ENCODE data around the gene GMDS.
"Not testable (repeated sequence)": the region's sequence is repeated elsewhere in the genome, so short reads cannot be mapped to it uniquely, and the experiment has no call there.

The GMDS gene

GRCh38 chr6:1851681-1852456, 393.5 kb downstream of the GMDS start:
- DNase-seq, result peak in 1 of 14 donors; percentile 90

DNA sequence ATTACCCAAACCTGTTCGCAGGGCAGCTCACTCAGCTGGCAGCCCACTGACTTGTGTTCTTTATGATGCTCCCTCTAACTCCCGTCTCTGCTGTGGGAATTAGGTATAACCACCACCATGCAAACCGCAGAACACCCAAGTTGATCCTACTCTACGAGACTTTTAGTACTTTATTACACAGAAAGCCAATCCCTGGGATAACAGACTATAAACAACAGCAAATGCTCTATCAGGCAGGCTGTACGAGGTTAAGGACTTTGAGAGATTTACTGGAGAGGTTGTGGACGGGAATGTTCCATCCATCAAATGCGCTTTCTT, 394.6 kb downstream of the GMDS start:
- no peak for DNase-seq

GRCh38 chr6:1850121-1850839, 395.1 kb downstream of the GMDS start:
- DNase-seq, result peak in 1 of 14 donors; percentile 47

DNA sequence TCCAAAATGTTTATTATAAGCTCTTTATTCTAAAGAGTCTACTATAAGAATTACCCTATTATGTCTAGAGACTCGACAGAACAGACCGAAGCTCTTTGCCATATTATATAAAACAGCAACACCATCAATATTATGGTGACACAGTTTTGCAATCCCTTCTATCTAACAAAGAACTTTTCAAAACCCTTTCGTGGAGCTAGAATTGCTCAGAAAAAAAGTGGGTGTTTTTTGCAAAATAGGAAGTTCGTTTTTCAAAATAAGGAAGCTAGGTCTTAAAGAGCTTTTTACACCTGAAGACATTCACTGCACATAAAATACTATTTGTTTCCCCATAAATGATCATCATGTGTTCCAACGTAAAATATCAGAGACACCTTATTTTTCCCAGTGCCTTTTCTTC, 395.7 kb downstream of the GMDS start:
- DNase-seq, result no peak

DNA sequence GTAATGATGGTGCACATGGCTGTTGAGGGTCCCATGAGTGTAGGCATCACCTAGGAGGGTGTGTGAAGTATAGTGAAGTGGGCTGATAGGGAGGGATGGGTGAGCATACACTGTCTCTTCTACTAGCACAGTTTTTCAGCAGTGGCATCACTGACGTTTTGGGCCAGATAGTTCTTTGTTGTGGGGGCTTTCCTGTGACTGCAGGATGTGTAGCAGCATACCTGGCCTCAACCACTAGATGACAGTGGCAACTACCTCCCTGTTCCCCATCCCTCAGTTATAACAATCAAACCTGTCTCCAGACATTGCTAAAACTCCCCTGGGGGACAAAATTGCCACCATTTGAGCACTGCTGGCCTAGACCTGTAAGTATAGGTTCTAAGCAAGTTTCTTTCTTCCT, 396.7 kb downstream of the GMDS start:
- no peak for DNase-seq

- no peak for DNase-seq
Measured at GRCh38 chr6:1846611-1847010, 398.8 kb downstream of the GMDS start.

DNA sequence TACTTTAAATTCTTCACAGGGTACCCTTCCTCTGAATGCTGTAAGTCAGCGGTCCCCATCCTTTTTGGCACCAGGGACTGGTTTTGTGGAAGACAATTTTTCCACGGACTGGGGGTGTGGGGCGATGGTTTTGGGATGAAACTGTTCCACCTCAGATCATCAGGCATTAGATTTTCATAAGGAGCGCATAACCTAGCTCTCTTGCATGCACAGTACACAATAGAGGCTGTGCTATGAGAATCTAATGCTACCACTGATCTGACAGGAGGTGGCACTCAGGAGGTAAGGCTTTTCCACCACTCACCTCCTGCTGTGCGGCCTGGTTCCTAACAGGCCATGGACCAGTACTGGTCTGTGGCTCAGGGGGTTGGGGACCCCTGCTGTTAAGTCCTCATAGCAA, 399.9 kb downstream of the GMDS start:
- DNase-seq, result not testable (repeated sequence)

- DNase-seq, result peak in 1 of 14 donors; percentile 4
Measured at GRCh38 chr6:1842334-1842733, 403.1 kb downstream of the GMDS start.

GRCh38 chr6:1841136-1841535, 404.3 kb downstream of the GMDS start:
- no peak for DNase-seq

- no peak for DNase-seq
Measured at GRCh38 chr6:1840491-1841121, 404.8 kb downstream of the GMDS start.

- DNase-seq, result no peak
Measured at GRCh38 chr6:1839361-1839760, 406.0 kb downstream of the GMDS start.

DNA sequence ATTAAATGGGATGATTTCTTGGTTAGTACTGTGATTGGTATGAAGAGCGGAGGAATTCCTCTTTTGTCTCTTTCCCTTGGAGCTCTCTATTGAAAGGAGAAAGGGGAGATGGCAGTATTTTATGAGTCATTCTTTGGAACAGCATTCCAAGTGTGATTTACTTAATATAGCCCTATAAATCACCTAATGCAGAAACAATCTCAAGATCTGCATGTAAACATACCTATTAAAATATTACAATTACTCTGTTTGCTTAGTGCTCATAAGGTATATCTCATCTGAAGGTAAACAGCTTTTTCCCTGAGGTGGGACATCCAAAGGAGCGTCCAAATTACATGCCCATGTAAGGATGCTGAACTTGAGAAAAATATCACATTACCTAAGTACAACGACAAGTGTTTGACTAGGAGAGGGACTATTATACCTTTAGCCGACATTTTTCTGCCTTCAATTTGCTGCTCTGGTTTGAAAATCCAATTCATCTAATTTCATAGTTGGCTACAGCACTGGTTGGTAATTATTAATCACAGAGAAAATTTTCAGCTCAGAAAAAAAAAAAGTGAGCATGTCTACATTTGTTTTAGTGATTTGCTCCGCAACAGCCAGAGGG, 406.7 kb downstream of the GMDS start:
- DNase-seq, result no peak

DNA sequence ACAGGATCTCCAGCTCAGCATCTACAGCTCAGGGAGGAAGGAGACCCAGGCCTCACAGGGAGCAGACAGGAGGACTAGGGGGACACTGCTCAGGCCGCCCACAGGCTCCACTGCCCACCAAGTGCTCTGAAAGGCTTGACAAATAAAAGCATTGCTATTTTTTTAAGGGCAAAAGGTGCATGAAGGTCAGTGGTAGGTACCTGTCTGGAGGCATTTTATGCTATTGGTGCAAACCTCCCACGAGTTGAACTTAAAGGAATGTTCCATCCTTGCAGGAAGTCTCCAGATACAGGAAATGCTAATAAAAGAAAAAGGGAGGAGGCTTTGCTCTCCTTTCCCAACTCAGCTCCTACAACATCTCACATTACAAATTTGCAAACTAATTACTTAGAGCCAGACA, 407.6 kb downstream of the GMDS start:
- no peak for DNase-seq

GRCh38 chr6:1836690-1837089, 408.7 kb downstream of the GMDS start:
- DNase-seq, result no peak

- DNase-seq, result no peak
Measured at GRCh38 chr6:1834646-1835516, 410.5 kb downstream of the GMDS start.

- no peak for DNase-seq
Measured at GRCh38 chr6:1834207-1834606, 411.2 kb downstream of the GMDS start.

- no peak for DNase-seq
Measured at GRCh38 chr6:1832844-1833787, 412.3 kb downstream of the GMDS start.

- DNase-seq, result no peak
Measured at GRCh38 chr6:1832358-1832757, 413.0 kb downstream of the GMDS start.

DNA sequence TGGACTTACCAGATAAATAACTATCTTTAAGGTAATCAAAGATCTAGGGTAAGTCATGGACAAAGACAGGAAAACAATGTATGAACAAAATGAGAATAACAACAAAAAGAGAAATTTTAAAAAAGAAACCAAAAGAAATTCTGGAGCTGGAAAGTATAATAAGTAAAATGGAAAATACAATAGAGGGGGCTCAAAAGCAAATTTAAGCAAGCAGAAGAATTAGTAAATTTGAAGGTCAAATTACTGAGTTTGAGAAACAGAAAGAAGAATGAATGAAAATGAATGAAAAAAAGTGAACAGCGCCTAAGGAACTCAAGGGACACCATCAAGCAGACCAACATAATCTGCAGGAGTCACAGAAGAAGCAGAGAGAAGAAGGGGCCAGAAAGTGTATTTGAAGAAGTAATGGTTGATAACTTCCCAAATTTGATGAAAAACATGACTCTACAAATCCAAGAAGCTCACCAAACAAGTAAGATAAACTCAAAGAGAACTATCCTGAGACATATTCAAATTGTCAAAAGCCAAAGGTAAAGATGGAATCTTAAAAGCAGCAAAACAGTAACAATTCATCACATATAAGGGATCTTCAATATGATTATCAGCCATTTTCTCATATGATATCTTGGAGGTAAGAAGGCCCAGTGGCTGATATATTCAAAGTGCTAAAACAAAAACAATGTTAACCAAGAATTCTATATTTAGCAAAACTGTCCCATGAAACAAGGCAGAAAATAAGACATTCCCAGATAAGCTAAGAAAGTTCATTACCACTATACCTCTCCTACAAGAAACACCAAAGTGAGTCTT, 417.2 kb downstream of the GMDS start:
- no peak for DNase-seq

DNA sequence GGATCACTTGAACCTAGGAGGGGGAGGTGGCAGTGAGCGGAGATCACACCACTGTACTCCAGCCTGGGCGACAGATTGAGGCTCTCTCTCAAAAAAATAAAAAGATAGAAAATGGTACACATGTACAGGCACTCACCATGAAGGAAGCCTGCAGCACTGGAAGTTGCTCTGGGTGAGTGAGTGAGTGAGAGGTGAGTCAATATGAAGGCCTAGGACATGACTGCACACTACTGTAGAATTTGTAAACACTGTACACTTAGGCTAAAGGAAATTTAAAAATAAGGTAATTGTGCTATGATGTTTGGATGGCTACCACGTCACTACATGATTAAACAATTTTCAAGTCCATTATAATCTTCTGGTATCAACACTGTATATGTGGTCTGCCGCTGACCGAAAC, 419.5 kb downstream of the GMDS start:
- no peak for DNase-seq

All from C1 segment of cervical spinal cord (tissue), 14 donors.